Left lung (tissue), 14 donors: ENCODE results near the gene STARD3NL. TPM values are rescaled to one million over a fixed set of nuclear protein-coding genes. Genes with fewer than 3 reads are reported as not detected.

ENCODE experiments used
- ATAC-seq: fragments of 200-7000 bp; cut with Tn5 transposase; one replicate; pipeline ENCODE4 v1.9.1; 2020; ENCODE audit warnings: moderate library complexity
- DNase-seq, 4 donors: peaks; one replicate each; pipeline ENCODE4 v3.0.0-alpha.2; 2013 to 2020
- H3K27ac ChIP-seq, 2 donors: fragments of 200-600 bp; sonication (generic) in 1 of 2; one replicate each; pipeline versions ENCODE4 v1.5.0 to v1.8.0; 2020 to 2021
- H3K27me3 ChIP-seq, 2 donors: fragments of 200-600 bp; sonication (generic) in 1 of 2; one replicate each; pipeline versions ENCODE4 v1.5.0 to v1.8.0; 2020 to 2021
- H3K36me3 ChIP-seq, 2 donors: fragments of 200-600 bp; sonication (generic) in 1 of 2; one replicate each; pipeline versions ENCODE4 v1.5.0 to v1.8.0; 2020 to 2021
- H3K4me1 ChIP-seq, 2 donors: fragments of 200-600 bp; one replicate each; pipeline ENCODE4 v1.8.0; 2021
- H3K4me3 ChIP-seq, 2 donors: fragments of 200-600 bp; sonication (generic) in 1 of 2; one replicate each; pipeline versions ENCODE4 v1.5.0 to v1.8.0; 2020 to 2021; ENCODE audit warnings: mild to moderate bottlenecking in 1 of 2
- H3K9me3 ChIP-seq, 2 donors: fragments of 200-600 bp; sonication (generic) in 1 of 2; one replicate each; pipeline versions ENCODE4 v1.5.0 to v1.8.0; 2020 to 2021
- intact Hi-C, 2 donors: fragments of 100-400 bp; cut with DNase I; formaldehyde crosslinking; loops; one replicate each; pipeline versions ENCODE4 v1.11.2 to v1.14.2; 2022
- long read RNA-seq, 12 donors: library from polyadenylated mRNA in 2 of 12; unstranded in 2 of 12; transcript quantifications; one replicate each; pipeline ENCODE4 v2.0.0 and lab custom pipeline, GENCODE V29; 2019 to 2026
- polyA plus RNA-seq, 6 donors: library from polyadenylated mRNA; unstranded; fragments of 120-200 nt; gene quantifications; one replicate each; pipeline ENCODE4 v1.2.1, GENCODE V29; 2013; ENCODE audit not compliant: insufficient read length in 6 of 6
- total RNA-seq, 2 donors: library from RNA; stranded (reverse); fragmentation: NEBNext Ultra II Directional; extraction: Animal tissue kit (Norgen Biotek cat#: 25700); gene quantifications; one replicate each; pipeline ENCODE4 v1.2.1, GENCODE V29; 2021
- TF ChIP-seq, protein P1 (sequence below), 2 donors: fragments of 200-600 bp; sonication (generic) in 1 of 2; IDR thresholded peaks; one replicate each; pipeline versions ENCODE4 v1.5.0 to v1.8.0; 2021; ENCODE audit warnings: antibody characterized with exemption in 2 of 2
- donor health status: DM: no; HTN: yes; CAD: no.
- donor health status: DM: no; HTN: no; CAD: no.

Gene STARD3NL, protein sequence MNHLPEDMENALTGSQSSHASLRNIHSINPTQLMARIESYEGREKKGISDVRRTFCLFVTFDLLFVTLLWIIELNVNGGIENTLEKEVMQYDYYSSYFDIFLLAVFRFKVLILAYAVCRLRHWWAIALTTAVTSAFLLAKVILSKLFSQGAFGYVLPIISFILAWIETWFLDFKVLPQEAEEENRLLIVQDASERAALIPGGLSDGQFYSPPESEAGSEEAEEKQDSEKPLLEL
- total RNA-seq (10 to 100 TPM; 53.4 to 62.2 TPM), polyA plus RNA-seq (10 to 100 TPM; 52.6 to 63.9 (median 56.3) TPM)
- long read RNA-seq, donor 1, transcript STARD3NL-201 (9 exons, 1,728 nt) = major isoform, 23 of 26 reads
- long read RNA-seq, donor 1, partial matches to known transcripts = 0 of 26 reads
- long read RNA-seq, donor 1, other reads (novel, unspliced or antisense) = 0 of 26 reads
- long read RNA-seq, donor 2, transcript STARD3NL-201 (9 exons, 1,728 nt) = major isoform, 28 of 55 reads
- long read RNA-seq, donor 2, partial matches to known transcripts = 26 of 55 reads
- long read RNA-seq, donor 2, other reads (novel, unspliced or antisense) = 0 of 55 reads
- long read RNA-seq, donor 3, transcript STARD3NL-201 (9 exons, 1,728 nt) = major isoform, 17 of 23 reads
- long read RNA-seq, donor 3, partial matches to known transcripts = 0 of 23 reads
- long read RNA-seq, donor 3, other reads (novel, unspliced or antisense) = 0 of 23 reads
- long read RNA-seq, donor 4, transcript STARD3NL-201 (9 exons, 1,728 nt) = major isoform, 33 of 47 reads
- long read RNA-seq, donor 4, transcript STARD3NL-202 (10 exons, 1,365 nt) = minor isoform, 5 of 47 reads
- long read RNA-seq, donor 4, partial matches to known transcripts = 5 of 47 reads
- long read RNA-seq, donor 4, other reads (novel, unspliced or antisense) = 3 of 47 reads
- long read RNA-seq, donor 5, transcript STARD3NL-201 (9 exons, 1,728 nt) = major isoform, 22 of 23 reads
- long read RNA-seq, donor 5, partial matches to known transcripts = 0 of 23 reads
- long read RNA-seq, donor 5, other reads (novel, unspliced or antisense) = 0 of 23 reads
- long read RNA-seq, donor 6, transcript STARD3NL-201 (9 exons, 1,728 nt) = major isoform, 20 of 39 reads
- long read RNA-seq, donor 6, partial matches to known transcripts = 14 of 39 reads
- long read RNA-seq, donor 6, other reads (novel, unspliced or antisense) = 0 of 39 reads
- long read RNA-seq, donor 7, transcript STARD3NL-201 (9 exons, 1,728 nt) = major isoform, 15 of 19 reads
- long read RNA-seq, donor 7, partial matches to known transcripts = 0 of 19 reads
- long read RNA-seq, donor 7, other reads (novel, unspliced or antisense) = 0 of 19 reads
- long read RNA-seq, donor 8, transcript STARD3NL-201 (9 exons, 1,728 nt) = major isoform, 10 of 14 reads
- long read RNA-seq, donor 8, partial matches to known transcripts = 0 of 14 reads
- long read RNA-seq, donor 8, other reads (novel, unspliced or antisense) = 0 of 14 reads
- long read RNA-seq, donor 9 = 0 reads
- long read RNA-seq, donor 10, transcript STARD3NL-201 (9 exons, 1,728 nt) = major isoform, 40 of 56 reads
- long read RNA-seq, donor 10, transcript STARD3NL-204 (8 exons, 1,341 nt) = minor isoform, 6 of 56 reads
- long read RNA-seq, donor 10, partial matches to known transcripts = 3 of 56 reads
- long read RNA-seq, donor 10, other reads (novel, unspliced or antisense) = 5 of 56 reads
- long read RNA-seq, donor 11, transcript STARD3NL-201 (9 exons, 1,728 nt) = major isoform, 48 of 53 reads
- long read RNA-seq, donor 11, partial matches to known transcripts = 0 of 53 reads
- long read RNA-seq, donor 11, other reads (novel, unspliced or antisense) = 0 of 53 reads
- long read RNA-seq, donor 12, transcript STARD3NL-201 (9 exons, 1,728 nt) = major isoform, 18 of 26 reads
- long read RNA-seq, donor 12, partial matches to known transcripts = 6 of 26 reads
- long read RNA-seq, donor 12, other reads (novel, unspliced or antisense) = 0 of 26 reads

DNA sequence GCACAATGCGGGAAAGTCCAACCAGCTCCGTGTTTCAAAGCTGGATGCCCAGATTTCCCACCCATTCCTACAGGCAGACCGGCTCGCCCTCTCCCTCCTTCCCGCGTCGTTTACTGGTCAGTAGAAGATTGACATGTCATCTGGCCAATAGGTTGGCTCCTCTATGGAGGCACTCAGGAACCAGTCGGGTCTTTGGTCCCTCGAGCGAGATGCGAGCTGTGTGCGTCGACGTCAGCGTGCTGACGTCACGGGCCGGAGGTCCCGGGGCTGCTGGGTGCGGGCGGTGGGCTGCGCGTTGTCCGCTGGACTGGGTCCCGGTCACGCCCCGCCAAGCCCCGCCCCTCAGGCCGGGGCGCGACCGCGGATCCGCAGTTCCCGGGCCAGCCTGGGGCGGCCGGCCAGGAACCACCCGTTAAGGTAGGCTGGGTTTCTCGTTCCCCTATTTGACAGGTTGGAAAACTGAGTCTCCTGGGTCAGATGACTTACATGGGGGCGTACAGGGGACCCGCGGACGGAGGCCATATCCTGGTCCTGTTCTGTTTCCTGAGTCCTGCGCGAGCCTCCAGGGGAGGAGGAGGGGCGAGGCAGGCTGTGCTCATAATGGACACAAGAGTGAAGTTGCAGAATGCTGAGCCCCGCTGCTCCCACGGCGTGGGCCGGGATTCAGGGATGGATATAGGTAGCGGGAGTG lies at the start of gene STARD3NL:
STARD3NL (plus strand) TSS at position 242 of the 691 bp plus-strand sequence. CDS start 29,260 bp downstream, outside the sequence.
- intact Hi-C loops = no loop called here
- ATAC-seq (peak; percentile 97), DNase-seq (peak; percentile 97 to 100 (median 99))
- peak within 1 kb of the TSS; percentile 59 to 76 for H3K4me3 ChIP-seq
- H3K27ac ChIP-seq = peak within 1 kb of the TSS; percentile 89 to 90
- H3K27me3 ChIP-seq = no peaks in the 10 kb centered on the region
- no peaks in the 10 kb centered on the region for H3K36me3 ChIP-seq
- TF ChIP-seq, protein P1, sequence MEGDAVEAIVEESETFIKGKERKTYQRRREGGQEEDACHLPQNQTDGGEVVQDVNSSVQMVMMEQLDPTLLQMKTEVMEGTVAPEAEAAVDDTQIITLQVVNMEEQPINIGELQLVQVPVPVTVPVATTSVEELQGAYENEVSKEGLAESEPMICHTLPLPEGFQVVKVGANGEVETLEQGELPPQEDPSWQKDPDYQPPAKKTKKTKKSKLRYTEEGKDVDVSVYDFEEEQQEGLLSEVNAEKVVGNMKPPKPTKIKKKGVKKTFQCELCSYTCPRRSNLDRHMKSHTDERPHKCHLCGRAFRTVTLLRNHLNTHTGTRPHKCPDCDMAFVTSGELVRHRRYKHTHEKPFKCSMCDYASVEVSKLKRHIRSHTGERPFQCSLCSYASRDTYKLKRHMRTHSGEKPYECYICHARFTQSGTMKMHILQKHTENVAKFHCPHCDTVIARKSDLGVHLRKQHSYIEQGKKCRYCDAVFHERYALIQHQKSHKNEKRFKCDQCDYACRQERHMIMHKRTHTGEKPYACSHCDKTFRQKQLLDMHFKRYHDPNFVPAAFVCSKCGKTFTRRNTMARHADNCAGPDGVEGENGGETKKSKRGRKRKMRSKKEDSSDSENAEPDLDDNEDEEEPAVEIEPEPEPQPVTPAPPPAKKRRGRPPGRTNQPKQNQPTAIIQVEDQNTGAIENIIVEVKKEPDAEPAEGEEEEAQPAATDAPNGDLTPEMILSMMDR (IDR thresholded peaks at IDR 0.05) = peak in 1 of 2 donors; percentile 24
- H3K4me1 ChIP-seq = peaks cover 22 to 30% of the 10 kb centered on the region in 2 donors
- H3K9me3 ChIP-seq = no peaks in the 10 kb centered on the region

DNA sequence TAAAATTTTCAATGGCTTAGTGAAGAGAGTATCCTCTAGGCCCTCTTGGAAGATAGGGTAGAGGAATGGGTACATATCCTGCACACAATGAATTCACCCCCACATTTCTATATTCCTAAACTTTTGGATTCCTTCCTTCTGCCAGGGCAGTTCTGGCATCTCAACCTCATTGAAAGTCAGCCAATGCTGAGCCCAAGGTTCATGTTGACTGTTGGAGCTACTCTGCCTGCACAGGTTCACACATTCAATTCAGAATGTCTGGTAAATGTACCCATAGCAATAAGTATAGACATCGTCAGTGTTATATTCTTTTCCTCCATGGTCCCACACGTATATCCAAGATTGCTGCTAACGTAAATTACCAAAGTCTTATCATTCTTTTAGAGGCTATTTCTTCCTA lies 48.9 kb upstream of the STARD3NL start:
- Histone ChIP-seq H3K27ac (no peak overlapping the region), H3K4me3 (no peak overlapping the region), H3K27me3 (no peaks in the 10 kb centered on the region), H3K4me1 (no peaks in the 10 kb centered on the region), H3K9me3 (no peaks in the 10 kb centered on the region), H3K36me3 (no peaks in the 10 kb centered on the region)
- no peak for DNase-seq
- ATAC-seq = no peak
- TF ChIP-seq, protein P1 (IDR thresholded peaks at IDR 0.05) = no peak
- intact Hi-C loops = no loop called here

DNA sequence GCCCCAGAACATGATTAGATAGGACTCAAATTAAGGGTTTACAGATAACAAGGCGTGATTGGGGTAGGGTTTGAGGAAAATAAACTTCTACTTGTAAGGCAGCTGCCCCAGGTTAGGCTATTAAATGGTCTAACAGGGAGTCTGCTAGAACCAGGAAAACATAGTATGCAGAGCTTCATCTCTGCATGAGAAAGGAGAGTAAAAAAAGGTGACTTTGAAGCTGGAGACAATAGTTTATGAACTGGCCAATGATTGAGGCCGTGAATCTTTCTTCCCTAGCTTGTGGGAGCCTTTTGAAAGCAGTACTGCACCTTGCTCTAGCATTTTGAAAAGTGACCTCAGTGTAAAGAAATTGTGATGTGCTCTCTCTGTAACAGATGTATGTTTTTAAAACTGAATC lies 48.5 kb upstream of the STARD3NL start:
- Histone ChIP-seq H3K9me3 (no peaks in the 10 kb centered on the region), H3K27me3 (no peaks in the 10 kb centered on the region), H3K4me1 (no peaks in the 10 kb centered on the region), H3K27ac (no peak overlapping the region), H3K36me3 (no peaks in the 10 kb centered on the region), H3K4me3 (no peak overlapping the region)
- intact Hi-C loops = no loop called here
- DNase-seq (no peak), ATAC-seq (no peak)
- TF ChIP-seq, protein P1 (IDR thresholded peaks at IDR 0.05) = no peak

DNA sequence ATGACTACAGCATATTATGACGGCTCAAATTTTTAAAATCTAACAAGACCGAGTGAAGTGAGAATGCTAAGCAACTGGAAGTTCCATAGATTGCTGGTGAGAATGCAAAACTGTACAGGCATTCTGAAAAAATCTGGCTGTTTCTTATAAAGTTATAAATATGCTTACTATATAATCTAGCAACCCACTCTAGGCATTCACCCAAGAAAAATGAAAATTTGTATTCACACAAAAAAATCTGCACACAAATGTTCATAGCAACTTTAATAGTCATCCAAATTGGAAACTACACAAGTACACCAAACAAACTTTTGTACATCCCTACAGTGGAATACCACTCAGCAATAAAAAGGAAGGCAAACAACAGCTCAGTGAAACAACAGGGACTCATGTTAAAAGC lies 39.9 kb upstream of the STARD3NL start:
- DNase-seq (no peak), ATAC-seq (no peak)
- no peak overlapping the region for H3K4me3 ChIP-seq
- H3K27ac ChIP-seq = no peak overlapping the region
- H3K4me1 ChIP-seq = no peaks in the 10 kb centered on the region
- H3K9me3 ChIP-seq = no peaks in the 10 kb centered on the region
- intact Hi-C loops = no loop called here
- TF ChIP-seq, protein P1 (IDR thresholded peaks at IDR 0.05) = no peak
- no peaks in the 10 kb centered on the region for H3K36me3 ChIP-seq
- H3K27me3 ChIP-seq = no peaks in the 10 kb centered on the region
